ENCODE measurements around the gene ZFAND6. TPM values are rescaled to one million over a fixed set of nuclear protein-coding genes. Genes with fewer than 3 reads are reported as not detected.

The ZFAND6 gene
- polyA plus RNA-seq, 1 donor from 2014 or later = 353 TPM

DNA sequence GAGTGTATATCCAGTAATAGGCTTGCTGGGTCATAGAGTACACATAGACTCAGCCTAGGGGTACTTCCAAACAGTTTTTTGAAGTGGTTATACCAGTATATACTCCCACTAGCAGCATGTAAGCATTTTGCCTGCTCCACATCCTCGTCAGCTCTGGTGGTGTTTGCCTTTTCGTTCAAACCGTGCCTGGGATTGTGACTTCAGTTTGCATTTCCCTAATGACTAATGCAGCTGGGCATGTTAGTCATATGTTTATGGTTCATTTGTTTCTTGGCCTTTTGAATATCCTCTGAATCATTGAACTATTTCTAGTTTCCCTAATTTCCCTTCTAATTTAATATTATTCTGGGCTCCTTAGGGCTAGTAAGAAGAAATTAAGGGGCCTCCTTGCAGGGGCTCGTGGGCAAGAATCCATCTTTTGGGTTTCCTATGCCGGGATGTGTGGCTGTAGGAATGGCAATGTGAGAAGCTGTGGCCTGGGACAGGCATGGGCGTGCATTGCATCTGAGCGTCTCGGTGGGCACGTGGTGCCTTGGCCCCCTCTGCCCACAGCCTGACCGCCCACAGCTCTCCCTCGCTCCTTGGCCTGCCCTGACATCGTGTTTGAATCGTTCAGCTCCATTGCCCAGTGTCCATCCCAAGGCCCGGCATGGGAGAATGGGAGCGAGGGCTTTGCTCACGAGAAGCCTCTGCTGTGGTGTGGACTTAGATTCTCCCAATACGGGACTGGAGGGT, 119.7 kb downstream of the ZFAND6 start:
- H3F3A ChIP-seq (ENCODE audit: insufficient read depth, low read length, poor library complexity, severe bottlenecking) = no peaks in the 10 kb centered on the region
- TF ChIP-seq EP300 (conservative IDR thresholded peaks at IDR 0.05; ENCODE audit: poor library complexity, severe bottlenecking) = no peak
- no peak for TF ChIP-seq EZH2 (IDR thresholded peaks at IDR 0.05; ENCODE audit: borderline replicate concordance, insufficient read depth, low read length, poor library complexity, severe bottlenecking)
- no peak for TF ChIP-seq TAF1 (IDR thresholded peaks at IDR 0.05; ENCODE audit: low read depth)
- TF ChIP-seq SMC3 (conservative IDR thresholded peaks at IDR 0.05; ENCODE audit: poor library complexity) = no peak
- TF ChIP-seq RAD21 (conservative IDR thresholded peaks at IDR 0.05) = no peak
- no peak for TF ChIP-seq MXI1 (conservative IDR thresholded peaks at IDR 0.05; ENCODE audit: poor library complexity, severe bottlenecking)
- TF ChIP-seq POLR2AphosphoS5 (IDR thresholded peaks at IDR 0.05) = no peak
- TF ChIP-seq, protein P1, sequence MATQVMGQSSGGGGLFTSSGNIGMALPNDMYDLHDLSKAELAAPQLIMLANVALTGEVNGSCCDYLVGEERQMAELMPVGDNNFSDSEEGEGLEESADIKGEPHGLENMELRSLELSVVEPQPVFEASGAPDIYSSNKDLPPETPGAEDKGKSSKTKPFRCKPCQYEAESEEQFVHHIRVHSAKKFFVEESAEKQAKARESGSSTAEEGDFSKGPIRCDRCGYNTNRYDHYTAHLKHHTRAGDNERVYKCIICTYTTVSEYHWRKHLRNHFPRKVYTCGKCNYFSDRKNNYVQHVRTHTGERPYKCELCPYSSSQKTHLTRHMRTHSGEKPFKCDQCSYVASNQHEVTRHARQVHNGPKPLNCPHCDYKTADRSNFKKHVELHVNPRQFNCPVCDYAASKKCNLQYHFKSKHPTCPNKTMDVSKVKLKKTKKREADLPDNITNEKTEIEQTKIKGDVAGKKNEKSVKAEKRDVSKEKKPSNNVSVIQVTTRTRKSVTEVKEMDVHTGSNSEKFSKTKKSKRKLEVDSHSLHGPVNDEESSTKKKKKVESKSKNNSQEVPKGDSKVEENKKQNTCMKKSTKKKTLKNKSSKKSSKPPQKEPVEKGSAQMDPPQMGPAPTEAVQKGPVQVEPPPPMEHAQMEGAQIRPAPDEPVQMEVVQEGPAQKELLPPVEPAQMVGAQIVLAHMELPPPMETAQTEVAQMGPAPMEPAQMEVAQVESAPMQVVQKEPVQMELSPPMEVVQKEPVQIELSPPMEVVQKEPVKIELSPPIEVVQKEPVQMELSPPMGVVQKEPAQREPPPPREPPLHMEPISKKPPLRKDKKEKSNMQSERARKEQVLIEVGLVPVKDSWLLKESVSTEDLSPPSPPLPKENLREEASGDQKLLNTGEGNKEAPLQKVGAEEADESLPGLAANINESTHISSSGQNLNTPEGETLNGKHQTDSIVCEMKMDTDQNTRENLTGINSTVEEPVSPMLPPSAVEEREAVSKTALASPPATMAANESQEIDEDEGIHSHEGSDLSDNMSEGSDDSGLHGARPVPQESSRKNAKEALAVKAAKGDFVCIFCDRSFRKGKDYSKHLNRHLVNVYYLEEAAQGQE (IDR thresholded peaks at IDR 0.05; ENCODE audit: borderline replicate concordance) = no peak
- TF ChIP-seq, protein P2, sequence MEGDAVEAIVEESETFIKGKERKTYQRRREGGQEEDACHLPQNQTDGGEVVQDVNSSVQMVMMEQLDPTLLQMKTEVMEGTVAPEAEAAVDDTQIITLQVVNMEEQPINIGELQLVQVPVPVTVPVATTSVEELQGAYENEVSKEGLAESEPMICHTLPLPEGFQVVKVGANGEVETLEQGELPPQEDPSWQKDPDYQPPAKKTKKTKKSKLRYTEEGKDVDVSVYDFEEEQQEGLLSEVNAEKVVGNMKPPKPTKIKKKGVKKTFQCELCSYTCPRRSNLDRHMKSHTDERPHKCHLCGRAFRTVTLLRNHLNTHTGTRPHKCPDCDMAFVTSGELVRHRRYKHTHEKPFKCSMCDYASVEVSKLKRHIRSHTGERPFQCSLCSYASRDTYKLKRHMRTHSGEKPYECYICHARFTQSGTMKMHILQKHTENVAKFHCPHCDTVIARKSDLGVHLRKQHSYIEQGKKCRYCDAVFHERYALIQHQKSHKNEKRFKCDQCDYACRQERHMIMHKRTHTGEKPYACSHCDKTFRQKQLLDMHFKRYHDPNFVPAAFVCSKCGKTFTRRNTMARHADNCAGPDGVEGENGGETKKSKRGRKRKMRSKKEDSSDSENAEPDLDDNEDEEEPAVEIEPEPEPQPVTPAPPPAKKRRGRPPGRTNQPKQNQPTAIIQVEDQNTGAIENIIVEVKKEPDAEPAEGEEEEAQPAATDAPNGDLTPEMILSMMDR (IDR thresholded peaks at IDR 0.05; ENCODE audit: poor library complexity, severe bottlenecking) = no peak
- H3K4me3 ChIP-seq (ENCODE audit: low read length) = no peak overlapping the region
- no peaks in the 10 kb centered on the region for H4K20me1 ChIP-seq (ENCODE audit: insufficient read depth)
- H3K4me2 ChIP-seq (ENCODE audit: low read length) = no peak overlapping the region
- H3K27me3 ChIP-seq (ENCODE audit: insufficient read depth, low read depth, low read length) = no peaks in the 10 kb centered on the region
- no peak overlapping the region for H3K27ac ChIP-seq (ENCODE audit: low read length)
- no peak overlapping the region for H3K9ac ChIP-seq (ENCODE audit: low read length)
- H2AFZ ChIP-seq (ENCODE audit: low read depth, low read length) = no peak overlapping the region
- no peaks in the 10 kb centered on the region for H3K9me2 ChIP-seq (ENCODE audit: insufficient read depth, low read length)
- no peaks in the 10 kb centered on the region for H3K36me3 ChIP-seq (ENCODE audit: insufficient read depth, low read length)
- H3K79me2 ChIP-seq (replicated peaks; ENCODE audit: insufficient read depth, low read length) = no peaks in the 10 kb centered on the region
- no peaks in the 10 kb centered on the region for H3K9me3 ChIP-seq (ENCODE audit: low read length)

DNA sequence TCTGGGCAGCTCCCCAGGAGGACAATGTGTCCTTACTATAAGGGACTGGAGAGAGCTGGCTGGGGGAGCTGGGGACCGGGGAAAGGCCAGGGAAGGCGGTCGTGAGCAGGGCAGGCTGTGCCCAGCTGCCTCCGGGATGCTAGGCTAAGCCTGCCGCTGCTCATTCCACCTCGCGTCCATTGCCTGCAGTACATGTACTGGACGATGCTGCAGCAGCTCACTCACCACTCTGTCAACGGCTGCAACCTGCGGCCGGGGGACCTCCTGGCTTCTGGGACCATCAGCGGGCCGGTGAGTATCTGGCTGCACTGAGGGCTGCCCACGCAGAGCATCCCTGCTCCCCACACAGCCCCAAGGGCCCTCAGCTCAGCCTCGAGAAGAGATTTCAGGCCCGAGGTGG, 120.5 kb downstream of the ZFAND6 start:
- Histone ChIP-seq H3K27me3 (ENCODE audit: insufficient read depth, low read depth, low read length) (no peaks in the 10 kb centered on the region), H3K27ac (ENCODE audit: low read length) (no peak overlapping the region), H3K9me3 (ENCODE audit: low read length) (no peaks in the 10 kb centered on the region), H3K4me3 (ENCODE audit: low read length) (no peak overlapping the region), H3K79me2 (replicated peaks; ENCODE audit: insufficient read depth, low read length) (no peaks in the 10 kb centered on the region), H4K20me1 (ENCODE audit: insufficient read depth) (no peaks in the 10 kb centered on the region), H2AFZ (ENCODE audit: low read depth, low read length) (no peak overlapping the region), H3K9ac (ENCODE audit: low read length) (no peak overlapping the region), H3K4me2 (ENCODE audit: low read length) (no peak overlapping the region), H3F3A (ENCODE audit: insufficient read depth, low read length, poor library complexity, severe bottlenecking) (no peaks in the 10 kb centered on the region), H3K9me2 (ENCODE audit: insufficient read depth, low read length) (no peaks in the 10 kb centered on the region), H3K36me3 (ENCODE audit: insufficient read depth, low read length) (no peaks in the 10 kb centered on the region)
- TF ChIP-seq TAF1 (IDR thresholded peaks at IDR 0.05; ENCODE audit: low read depth) (no peak), POLR2AphosphoS5 (IDR thresholded peaks at IDR 0.05) (no peak), RAD21 (conservative IDR thresholded peaks at IDR 0.05) (no peak)
- TF ChIP-seq, protein P2 (IDR thresholded peaks at IDR 0.05; ENCODE audit: poor library complexity, severe bottlenecking) = no peak
